Neutrophil (primary cell): ENCODE results near the gene CASP14.
"Not testable (repeated sequence)": the region's sequence is repeated elsewhere in the genome, so short reads cannot be mapped to it uniquely, and the experiment has no call there.

ENCODE experiments used
- H3K27ac ChIP-seq: fragments of 200-600 bp; sonication (generic); 2 replicates; pipeline ENCODE4 v1.5.1; 2016; ENCODE audit warnings: mild to moderate bottlenecking, moderate library complexity
- H3K27me3 ChIP-seq: fragments of 200-600 bp; sonication (generic); 2 replicates; pipeline ENCODE4 v1.6.0; 2016; ENCODE audit warnings: mild to moderate bottlenecking
- H3K36me3 ChIP-seq: fragments of 200-600 bp; sonication (generic); 2 replicates; pipeline ENCODE4 v1.5.1; 2017
- H3K4me1 ChIP-seq, 2 experiments: fragments of 200-600 bp in 1 of 2; sonication (generic) in 1 of 2; 1 replicate in 1 of 2; 2 replicates in 1 of 2; pipeline versions ENCODE4 v1.5.1 to v1.6.1; 2013 to 2016; ENCODE audit warnings: low read depth in 1 of 2, low read length in 1 of 2, mild to moderate bottlenecking in 1 of 2, moderate library complexity in 1 of 2; ENCODE audit not compliant: control insufficient read depth in 1 of 2, insufficient read depth in 1 of 2
- H3K4me3 ChIP-seq, 2 experiments: fragments of 200-600 bp in 1 of 2; sonication (generic) in 1 of 2; 1 replicate in 1 of 2; 2 replicates in 1 of 2; pipeline ENCODE4 v1.5.1; 2013 to 2016; ENCODE audit warnings: low read depth in 1 of 2, low read length in 1 of 2, mild to moderate bottlenecking in 1 of 2, moderate library complexity in 1 of 2
- H3K9me3 ChIP-seq: fragments of 200-600 bp; sonication (generic); 2 replicates; pipeline ENCODE4 v1.5.1; 2016
- TF ChIP-seq, protein P1 (sequence below): fragments of 200-600 bp; sonication (generic); IDR thresholded peaks from 2 replicates; pipeline ENCODE4 v1.5.1; 2016; ENCODE audit warnings: antibody characterized with exemption

CASP14 gene

DNA sequence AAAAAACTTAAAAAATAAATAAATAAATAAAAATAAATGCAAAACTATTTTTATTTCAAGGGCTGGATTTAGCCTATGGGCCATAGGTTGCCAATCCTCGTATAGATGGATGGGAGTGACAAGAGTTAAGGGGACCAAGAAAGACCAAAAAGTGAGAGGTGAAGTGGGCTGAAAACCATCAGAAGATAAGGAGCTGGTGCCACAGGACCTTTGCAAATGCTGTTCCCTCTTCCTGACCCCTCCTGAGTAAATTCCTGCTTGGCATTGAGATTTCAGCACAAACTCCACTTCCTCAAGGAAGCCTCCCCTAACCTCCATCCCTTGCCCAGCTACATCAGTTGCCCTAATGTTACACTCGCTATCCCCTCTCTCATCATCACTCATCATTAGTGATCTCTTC, 43.7 kb downstream of the CASP14 start:
- no peaks in the 10 kb centered on the region for H3K36me3 ChIP-seq
- TF ChIP-seq, protein P1, sequence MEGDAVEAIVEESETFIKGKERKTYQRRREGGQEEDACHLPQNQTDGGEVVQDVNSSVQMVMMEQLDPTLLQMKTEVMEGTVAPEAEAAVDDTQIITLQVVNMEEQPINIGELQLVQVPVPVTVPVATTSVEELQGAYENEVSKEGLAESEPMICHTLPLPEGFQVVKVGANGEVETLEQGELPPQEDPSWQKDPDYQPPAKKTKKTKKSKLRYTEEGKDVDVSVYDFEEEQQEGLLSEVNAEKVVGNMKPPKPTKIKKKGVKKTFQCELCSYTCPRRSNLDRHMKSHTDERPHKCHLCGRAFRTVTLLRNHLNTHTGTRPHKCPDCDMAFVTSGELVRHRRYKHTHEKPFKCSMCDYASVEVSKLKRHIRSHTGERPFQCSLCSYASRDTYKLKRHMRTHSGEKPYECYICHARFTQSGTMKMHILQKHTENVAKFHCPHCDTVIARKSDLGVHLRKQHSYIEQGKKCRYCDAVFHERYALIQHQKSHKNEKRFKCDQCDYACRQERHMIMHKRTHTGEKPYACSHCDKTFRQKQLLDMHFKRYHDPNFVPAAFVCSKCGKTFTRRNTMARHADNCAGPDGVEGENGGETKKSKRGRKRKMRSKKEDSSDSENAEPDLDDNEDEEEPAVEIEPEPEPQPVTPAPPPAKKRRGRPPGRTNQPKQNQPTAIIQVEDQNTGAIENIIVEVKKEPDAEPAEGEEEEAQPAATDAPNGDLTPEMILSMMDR: no peak
- no peak overlapping the region for H3K27ac ChIP-seq
- H3K4me1 ChIP-seq: no peaks in the 10 kb centered on the region
- H3K27me3 ChIP-seq: peaks cover 25% of the 10 kb centered on the region
- H3K4me3 ChIP-seq: no peak overlapping the region
- H3K9me3 ChIP-seq: no peaks in the 10 kb centered on the region

DNA sequence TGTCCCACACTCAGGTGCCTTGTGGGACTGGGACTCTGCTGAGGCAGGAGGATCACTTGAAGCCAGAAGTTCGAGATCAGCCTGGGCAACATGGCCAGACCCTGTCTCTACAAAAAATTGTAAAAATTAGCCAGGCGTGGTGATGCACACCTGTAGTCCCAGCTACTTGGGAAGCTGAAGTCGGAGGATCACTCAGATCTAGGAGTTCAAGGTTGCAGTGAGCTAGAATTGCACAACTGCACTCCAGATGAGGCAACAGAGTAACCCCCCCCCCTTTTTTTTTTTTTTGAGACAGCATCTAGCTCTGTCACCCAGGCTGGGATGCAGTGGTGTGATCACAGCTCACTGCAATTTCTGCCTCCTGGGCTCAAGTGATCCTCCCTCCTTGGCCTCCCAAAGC, 46.9 kb downstream of the CASP14 start:
- no peaks in the 10 kb centered on the region for H3K36me3 ChIP-seq
- no peaks in the 10 kb centered on the region for H3K4me1 ChIP-seq
- no peak overlapping the region for H3K4me3 ChIP-seq
- H3K9me3 ChIP-seq: no peaks in the 10 kb centered on the region
- peaks cover 14% of the 10 kb centered on the region for H3K27me3 ChIP-seq
- no peak overlapping the region for H3K27ac ChIP-seq
- TF ChIP-seq, protein P1: no peak

DNA sequence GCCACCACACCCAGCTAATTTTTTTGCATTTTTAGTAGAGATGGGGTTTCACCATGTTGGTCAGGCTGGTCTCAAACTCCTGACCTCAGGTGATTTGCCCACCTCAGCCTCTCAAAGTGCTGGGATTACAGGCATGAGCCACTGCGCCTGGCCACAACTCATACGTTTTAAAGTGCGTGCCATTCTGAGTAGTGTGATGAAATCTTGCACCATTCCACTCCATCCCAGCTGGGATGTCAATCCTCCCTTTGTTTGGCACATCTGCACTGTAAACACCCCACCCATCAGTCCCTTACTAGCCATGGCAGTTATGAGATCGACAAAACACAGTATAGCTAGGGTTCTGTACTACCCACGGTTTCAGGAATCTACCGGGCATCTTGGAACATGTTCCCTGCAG, 48.7 kb downstream of the CASP14 start:
- H3K36me3 ChIP-seq, H3K9me3 ChIP-seq, H3K4me1 ChIP-seq, H3K27ac ChIP-seq, H3K4me3 ChIP-seq: not testable (repeated sequence)
- H3K27me3 ChIP-seq: peaks cover 14% of the 10 kb centered on the region

DNA sequence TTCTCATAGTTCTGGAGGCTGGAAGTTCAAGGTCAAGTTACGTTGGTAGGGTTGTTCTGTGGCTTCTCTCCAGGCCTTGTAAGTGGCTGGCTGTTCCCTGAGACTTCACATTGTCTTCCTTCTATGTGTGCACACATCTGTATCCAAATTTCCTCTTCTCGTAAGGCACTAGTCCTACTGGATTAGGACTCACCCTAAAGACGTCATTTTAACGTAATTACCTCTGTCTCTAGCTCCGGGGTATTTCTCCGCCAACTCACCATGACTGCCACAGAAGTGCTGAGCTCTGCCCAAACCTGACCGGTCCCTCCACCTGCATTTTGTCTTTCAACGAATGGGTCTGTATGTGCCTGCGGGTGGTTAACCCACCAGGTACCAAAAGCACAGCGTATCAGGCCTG, 49.2 kb downstream of the CASP14 start:
- H3K27me3 ChIP-seq: peaks cover 15% of the 10 kb centered on the region
- no peaks in the 10 kb centered on the region for H3K36me3 ChIP-seq
- TF ChIP-seq, protein P1: no peak
- H3K27ac ChIP-seq: no peak overlapping the region
- no peak overlapping the region for H3K4me3 ChIP-seq
- no peaks in the 10 kb centered on the region for H3K9me3 ChIP-seq
- no peaks in the 10 kb centered on the region for H3K4me1 ChIP-seq

DNA sequence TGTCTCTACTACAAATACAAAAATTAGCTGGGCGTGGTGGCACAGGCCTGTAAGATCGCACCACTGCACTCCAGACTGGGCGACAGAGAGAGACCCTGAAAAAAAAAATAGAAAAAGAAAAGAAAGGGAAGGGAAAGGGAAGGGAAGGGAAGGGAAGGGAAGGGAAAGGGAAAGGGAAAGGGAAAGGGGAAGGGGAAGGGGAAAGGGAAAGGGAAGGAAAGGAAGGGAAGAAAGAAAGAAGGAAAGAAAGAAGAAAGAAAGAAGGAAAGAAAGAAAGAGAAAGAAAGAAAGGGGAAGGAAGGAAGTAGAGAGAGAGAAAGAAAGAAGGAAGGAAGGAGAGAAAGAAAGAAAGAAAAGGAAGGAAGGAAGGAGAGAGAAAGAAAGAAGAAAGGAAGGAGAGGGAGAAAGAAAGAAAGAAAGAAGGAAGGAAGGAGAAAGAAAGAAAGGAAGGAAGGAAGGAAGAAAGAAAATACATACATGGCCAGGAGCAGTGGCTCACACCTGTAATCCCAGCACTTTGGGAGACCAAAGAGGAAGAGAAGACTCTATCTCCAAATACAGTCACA, 49.8 kb downstream of the CASP14 start:
- Histone ChIP-seq H3K4me3 (no peak overlapping the region), H3K9me3 (no peaks in the 10 kb centered on the region), H3K27ac (no peak overlapping the region), H3K36me3 (no peaks in the 10 kb centered on the region), H3K4me1 (no peaks in the 10 kb centered on the region), H3K27me3 (peaks cover 20% of the 10 kb centered on the region)
- TF ChIP-seq, protein P1: no peak

DNA sequence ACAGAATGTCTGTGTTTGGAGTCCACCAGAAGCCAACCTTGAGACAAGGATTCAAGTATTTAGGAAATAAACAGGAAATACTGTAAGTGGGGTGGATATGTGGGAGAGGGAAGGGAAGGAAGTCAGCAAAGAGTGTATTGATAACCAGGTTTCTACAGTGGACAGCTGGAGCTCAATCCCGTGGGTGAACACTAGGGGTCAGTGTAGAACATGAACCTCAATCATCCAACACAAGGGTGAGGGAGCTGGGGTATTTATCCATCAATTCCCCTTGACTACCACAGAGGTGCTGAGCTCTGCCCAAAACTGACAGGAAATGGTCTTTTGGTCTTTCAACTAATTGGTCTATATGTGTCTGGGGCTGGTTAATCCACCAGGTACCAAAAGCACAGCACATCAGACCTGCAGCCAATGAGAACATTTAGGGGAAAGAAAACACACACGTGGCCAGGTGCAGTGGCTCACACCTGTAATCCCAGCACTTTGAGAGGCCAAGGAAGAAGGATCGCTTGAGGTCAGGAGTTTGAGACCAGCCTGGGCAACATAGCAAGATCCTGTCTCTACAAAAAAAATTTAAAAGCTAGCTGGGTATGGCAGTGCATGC, 52.3 kb downstream of the CASP14 start:
- no peak overlapping the region for H3K27ac ChIP-seq

More for the DNA sequence above, 52.3 kb downstream of the CASP14 start:
- TF ChIP-seq, protein P1: peak; percentile 52
- Histone ChIP-seq H3K9me3 (no peaks in the 10 kb centered on the region), H3K4me3 (no peak overlapping the region), H3K36me3 (no peaks in the 10 kb centered on the region), H3K27me3 (peaks cover 30% of the 10 kb centered on the region), H3K4me1 (no peaks in the 10 kb centered on the region)
